ENCODE data around the gene OR10G2.

DNA sequence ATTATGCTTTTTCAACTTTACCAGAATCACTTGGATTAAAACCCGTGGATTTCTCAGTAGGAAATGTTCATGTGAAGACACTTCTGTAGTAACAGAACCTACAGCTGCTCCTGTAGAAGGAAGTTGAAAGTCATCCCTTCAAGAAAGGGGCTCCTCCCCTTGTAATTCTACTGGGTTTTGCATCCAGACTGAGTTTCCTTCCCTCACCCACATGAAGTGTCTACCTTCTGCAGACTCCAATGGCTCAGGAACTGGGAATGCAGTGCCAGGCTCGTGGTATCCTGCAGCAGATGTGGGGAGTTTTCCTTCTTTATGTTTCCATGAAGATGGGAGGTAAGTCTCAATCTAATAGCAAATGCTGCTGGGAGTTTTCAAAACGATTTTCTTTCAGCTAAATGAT lies 7.9 kb upstream of the OR10G2 start:
- TF ChIP-seq, protein P1, sequence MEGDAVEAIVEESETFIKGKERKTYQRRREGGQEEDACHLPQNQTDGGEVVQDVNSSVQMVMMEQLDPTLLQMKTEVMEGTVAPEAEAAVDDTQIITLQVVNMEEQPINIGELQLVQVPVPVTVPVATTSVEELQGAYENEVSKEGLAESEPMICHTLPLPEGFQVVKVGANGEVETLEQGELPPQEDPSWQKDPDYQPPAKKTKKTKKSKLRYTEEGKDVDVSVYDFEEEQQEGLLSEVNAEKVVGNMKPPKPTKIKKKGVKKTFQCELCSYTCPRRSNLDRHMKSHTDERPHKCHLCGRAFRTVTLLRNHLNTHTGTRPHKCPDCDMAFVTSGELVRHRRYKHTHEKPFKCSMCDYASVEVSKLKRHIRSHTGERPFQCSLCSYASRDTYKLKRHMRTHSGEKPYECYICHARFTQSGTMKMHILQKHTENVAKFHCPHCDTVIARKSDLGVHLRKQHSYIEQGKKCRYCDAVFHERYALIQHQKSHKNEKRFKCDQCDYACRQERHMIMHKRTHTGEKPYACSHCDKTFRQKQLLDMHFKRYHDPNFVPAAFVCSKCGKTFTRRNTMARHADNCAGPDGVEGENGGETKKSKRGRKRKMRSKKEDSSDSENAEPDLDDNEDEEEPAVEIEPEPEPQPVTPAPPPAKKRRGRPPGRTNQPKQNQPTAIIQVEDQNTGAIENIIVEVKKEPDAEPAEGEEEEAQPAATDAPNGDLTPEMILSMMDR (conservative IDR thresholded peaks at IDR 0.05; ENCODE audit: low read depth in 2 of 2), result no peak
- no peak for TF ChIP-seq STAT1 (IDR thresholded peaks at IDR 0.05; ENCODE audit: unreplicated experiment)
- TF ChIP-seq POLR2AphosphoS5 (IDR thresholded peaks at IDR 0.05; ENCODE audit: low read depth), result no peak
- TF ChIP-seq EZH2phosphoT487 (IDR thresholded peaks at IDR 0.05; ENCODE audit: unreplicated experiment), result no peak
- TF ChIP-seq, protein P2, sequence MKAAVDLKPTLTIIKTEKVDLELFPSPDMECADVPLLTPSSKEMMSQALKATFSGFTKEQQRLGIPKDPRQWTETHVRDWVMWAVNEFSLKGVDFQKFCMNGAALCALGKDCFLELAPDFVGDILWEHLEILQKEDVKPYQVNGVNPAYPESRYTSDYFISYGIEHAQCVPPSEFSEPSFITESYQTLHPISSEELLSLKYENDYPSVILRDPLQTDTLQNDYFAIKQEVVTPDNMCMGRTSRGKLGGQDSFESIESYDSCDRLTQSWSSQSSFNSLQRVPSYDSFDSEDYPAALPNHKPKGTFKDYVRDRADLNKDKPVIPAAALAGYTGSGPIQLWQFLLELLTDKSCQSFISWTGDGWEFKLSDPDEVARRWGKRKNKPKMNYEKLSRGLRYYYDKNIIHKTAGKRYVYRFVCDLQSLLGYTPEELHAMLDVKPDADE (IDR thresholded peaks at IDR 0.05), result no peak
- no peak for TF ChIP-seq JUNB (IDR thresholded peaks at IDR 0.05; ENCODE audit: unreplicated experiment)
- no peak for TF ChIP-seq EZH2 (IDR thresholded peaks at IDR 0.05; ENCODE audit: low read depth, unreplicated experiment)
- TF ChIP-seq ZNF331 (CRISPR knock-in tag; IDR thresholded peaks at IDR 0.05; ENCODE audit: low read depth), result no peak
- TF ChIP-seq NANOG (IDR thresholded peaks at IDR 0.05; ENCODE audit: borderline replicate concordance), result no peak

Data from GM23338 (cell line).